Measurements from ENCODE around the gene BLOC1S5. TPM values are rescaled to one million over a fixed set of nuclear protein-coding genes. Genes with fewer than 3 reads are reported as not detected.

Gene BLOC1S5
- total RNA-seq, 1 donor from 2014 or later, result 9.7 TPM

DNA sequence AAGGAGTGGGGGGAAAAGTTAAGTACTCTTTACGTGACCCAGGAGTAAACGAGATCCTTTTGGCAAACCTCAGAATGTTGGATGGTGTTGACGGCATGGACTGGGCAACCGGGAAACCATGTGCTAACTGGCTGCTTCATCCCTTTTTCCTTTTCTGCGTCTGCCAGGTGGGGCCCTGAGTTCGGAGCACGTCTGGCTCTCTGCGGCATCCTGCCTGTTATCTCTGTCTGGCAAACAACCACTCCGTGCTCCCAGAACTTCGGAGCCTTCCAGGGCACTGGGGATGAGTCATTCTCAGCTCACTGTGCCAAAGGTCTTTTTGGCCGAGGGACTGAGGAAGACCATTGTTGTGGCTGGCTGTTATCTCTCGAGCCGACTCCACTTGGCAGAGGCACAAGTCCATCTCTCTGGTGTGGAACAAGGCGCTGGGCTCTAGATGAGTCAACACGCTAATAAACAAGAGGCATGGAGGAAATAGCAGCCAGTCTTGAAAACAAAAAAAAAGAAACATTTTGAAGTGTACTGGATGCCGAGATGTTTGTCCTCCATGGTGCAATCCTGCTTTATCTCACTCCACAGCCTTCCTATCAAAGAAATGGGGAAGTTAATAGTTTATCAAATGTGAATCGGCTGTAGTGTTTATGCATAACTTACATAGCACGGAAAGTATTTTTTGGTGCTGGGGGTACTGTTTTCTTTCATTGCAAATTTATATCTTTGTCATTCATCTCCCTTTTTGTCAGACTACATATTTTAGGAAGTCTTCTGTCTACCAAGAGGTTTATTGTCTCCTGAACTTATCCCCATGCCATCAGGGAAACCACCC, 89.0 kb downstream of the BLOC1S5 start:
- Histone ChIP-seq H3K27me3 (ENCODE audit: control insufficient read depth, insufficient read depth, low read length) (peaks cover 10% of the 10 kb centered on the region), H3K36me3 (ENCODE audit: control insufficient read depth, insufficient read depth, low read length) (no peaks in the 10 kb centered on the region), H3K4me3 (ENCODE audit: low read depth, low read length) (no peak overlapping the region)
- TF ChIP-seq, protein P1, sequence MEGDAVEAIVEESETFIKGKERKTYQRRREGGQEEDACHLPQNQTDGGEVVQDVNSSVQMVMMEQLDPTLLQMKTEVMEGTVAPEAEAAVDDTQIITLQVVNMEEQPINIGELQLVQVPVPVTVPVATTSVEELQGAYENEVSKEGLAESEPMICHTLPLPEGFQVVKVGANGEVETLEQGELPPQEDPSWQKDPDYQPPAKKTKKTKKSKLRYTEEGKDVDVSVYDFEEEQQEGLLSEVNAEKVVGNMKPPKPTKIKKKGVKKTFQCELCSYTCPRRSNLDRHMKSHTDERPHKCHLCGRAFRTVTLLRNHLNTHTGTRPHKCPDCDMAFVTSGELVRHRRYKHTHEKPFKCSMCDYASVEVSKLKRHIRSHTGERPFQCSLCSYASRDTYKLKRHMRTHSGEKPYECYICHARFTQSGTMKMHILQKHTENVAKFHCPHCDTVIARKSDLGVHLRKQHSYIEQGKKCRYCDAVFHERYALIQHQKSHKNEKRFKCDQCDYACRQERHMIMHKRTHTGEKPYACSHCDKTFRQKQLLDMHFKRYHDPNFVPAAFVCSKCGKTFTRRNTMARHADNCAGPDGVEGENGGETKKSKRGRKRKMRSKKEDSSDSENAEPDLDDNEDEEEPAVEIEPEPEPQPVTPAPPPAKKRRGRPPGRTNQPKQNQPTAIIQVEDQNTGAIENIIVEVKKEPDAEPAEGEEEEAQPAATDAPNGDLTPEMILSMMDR (IDR thresholded peaks at IDR 0.05; ENCODE audit: insufficient read depth, low read length, severe bottlenecking), result no peak
- DNase-seq (ENCODE audit: low read depth), result peak; percentile 90
- no peak for FAIRE-seq

- Histone ChIP-seq H3K36me3 (ENCODE audit: control insufficient read depth, insufficient read depth, low read length) (no peaks in the 10 kb centered on the region), H3K4me3 (ENCODE audit: low read depth, low read length) (no peak overlapping the region), H3K27me3 (ENCODE audit: control insufficient read depth, insufficient read depth, low read length) (peaks cover 10% of the 10 kb centered on the region)
- TF ChIP-seq, protein P1 (IDR thresholded peaks at IDR 0.05; ENCODE audit: insufficient read depth, low read length, severe bottlenecking), result no peak
- DNase-seq (ENCODE audit: low read depth) (no peak), FAIRE-seq (no peak)
Measured at GRCh38 chr6:7974565-7974937, 89.6 kb downstream of the BLOC1S5 start.

DNA sequence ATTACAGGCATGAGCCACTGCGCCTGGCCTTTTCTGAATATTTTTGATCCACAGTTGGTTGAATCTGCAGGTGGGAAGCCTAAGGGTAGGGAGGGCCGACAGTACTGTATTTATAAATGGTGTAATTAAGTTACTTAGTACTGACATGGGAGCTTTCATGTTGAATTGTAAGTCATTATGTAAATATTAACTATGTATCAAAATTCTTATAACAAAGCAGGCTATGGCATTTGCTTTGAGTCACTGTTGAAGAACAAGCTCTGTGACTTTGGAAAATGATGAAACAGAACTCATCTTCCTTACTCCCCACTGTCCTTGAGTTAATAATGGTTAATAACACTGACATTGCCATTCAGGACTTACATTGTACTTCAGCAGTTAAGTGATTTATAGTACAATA, 90.6 kb downstream of the BLOC1S5 start:
- Histone ChIP-seq H3K36me3 (ENCODE audit: control insufficient read depth, insufficient read depth, low read length) (no peaks in the 10 kb centered on the region), H3K4me3 (ENCODE audit: low read depth, low read length) (no peak overlapping the region), H3K27me3 (ENCODE audit: control insufficient read depth, insufficient read depth, low read length) (peaks cover 10% of the 10 kb centered on the region)
- DNase-seq (ENCODE audit: low read depth), result peak; percentile 69
- TF ChIP-seq, protein P1 (IDR thresholded peaks at IDR 0.05; ENCODE audit: insufficient read depth, low read length, severe bottlenecking), result no peak
- no peak for FAIRE-seq

DNA sequence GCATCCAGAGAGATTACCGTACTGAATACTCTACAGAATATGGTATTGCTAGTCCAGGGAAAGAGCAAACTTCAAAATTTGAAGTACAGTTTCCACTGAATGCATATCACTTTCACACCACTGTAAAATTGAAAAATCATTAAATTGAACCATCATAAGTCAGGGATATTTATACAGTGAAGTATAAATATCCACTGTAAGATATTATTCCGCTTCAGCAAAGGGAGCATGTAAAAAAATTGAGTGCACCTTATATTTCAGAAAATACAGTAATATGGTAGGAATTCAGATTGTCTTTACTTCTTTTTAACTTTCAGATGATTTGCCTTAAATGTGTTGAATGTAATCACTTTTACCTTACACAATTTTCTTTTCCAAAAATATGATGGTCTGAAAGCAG, 92.7 kb downstream of the BLOC1S5 start:
- TF ChIP-seq, protein P1 (IDR thresholded peaks at IDR 0.05; ENCODE audit: insufficient read depth, low read length, severe bottlenecking), result no peak
- Histone ChIP-seq H3K36me3 (ENCODE audit: control insufficient read depth, insufficient read depth, low read length) (no peaks in the 10 kb centered on the region), H3K4me3 (ENCODE audit: low read depth, low read length) (no peak overlapping the region), H3K27me3 (ENCODE audit: control insufficient read depth, insufficient read depth, low read length) (peaks cover 3% of the 10 kb centered on the region)
- DNase-seq (ENCODE audit: low read depth), result no peak
- FAIRE-seq, result no peak

- TF ChIP-seq, protein P1 (IDR thresholded peaks at IDR 0.05; ENCODE audit: insufficient read depth, low read length, severe bottlenecking), result no peak
- no peak for FAIRE-seq
- Histone ChIP-seq H3K27me3 (ENCODE audit: control insufficient read depth, insufficient read depth, low read length) (no peaks in the 10 kb centered on the region), H3K36me3 (ENCODE audit: control insufficient read depth, insufficient read depth, low read length) (no peaks in the 10 kb centered on the region), H3K4me3 (ENCODE audit: low read depth, low read length) (no peak overlapping the region)
- no peak for DNase-seq (ENCODE audit: low read depth)
Measured at GRCh38 chr6:7970616-7971015, 93.6 kb downstream of the BLOC1S5 start.

Other genes with a start within 250 kb of the BLOC1S5 start
- 297 and 360 TPM in 2 replicates for gene TXNDC5, start 153.6 kb downstream of the BLOC1S5 start, total RNA-seq
- 54.0 and 120 TPM in 2 replicates for gene EEF1E1, start 38.2 kb upstream of the BLOC1S5 start, total RNA-seq

All from bronchial epithelial cell (primary cell).